Measurements from ENCODE around the gene VDAC1.

The VDAC1 gene

GRCh38 chr5:134025786-134026185 lies 21.0 kb upstream of the VDAC1 start:
- no peak for DNase-seq (ENCODE audit: low read depth in 2 of 3, low spot score in 2 of 3)

GRCh38 chr5:134024811-134025210 lies 20.0 kb upstream of the VDAC1 start:
- DNase-seq (ENCODE audit: low read depth in 2 of 3, low spot score in 2 of 3), result no peak

GRCh38 chr5:134022333-134022732 lies 17.6 kb upstream of the VDAC1 start:
- DNase-seq (ENCODE audit: low read depth in 2 of 3, low spot score in 2 of 3), result no peak

- DNase-seq (ENCODE audit: low read depth in 2 of 3, low spot score in 2 of 3), result no peak
Observed at GRCh38 chr5:134020188-134020587, 15.4 kb upstream of the VDAC1 start.

GRCh38 chr5:134019636-134020035 lies 14.9 kb upstream of the VDAC1 start:
- no peak for DNase-seq (ENCODE audit: low read depth in 2 of 3, low spot score in 2 of 3)

- DNase-seq (ENCODE audit: low read depth in 2 of 3, low spot score in 2 of 3), result no peak
Observed at GRCh38 chr5:134018986-134019316, 14.2 kb upstream of the VDAC1 start.

- no peak for DNase-seq (ENCODE audit: low read depth in 2 of 3, low spot score in 2 of 3)
Observed at GRCh38 chr5:134018154-134018985, 13.6 kb upstream of the VDAC1 start.

- DNase-seq (ENCODE audit: low read depth in 2 of 3, low spot score in 2 of 3), result no peak
Observed at GRCh38 chr5:134008266-134008749, 3.5 kb upstream of the VDAC1 start.

GRCh38 chr5:134007581-134008265 lies 2.9 kb upstream of the VDAC1 start:
- DNase-seq (ENCODE audit: low read depth in 2 of 3, low spot score in 2 of 3), result no peak

- DNase-seq (ENCODE audit: low read depth in 2 of 3, low spot score in 2 of 3), result no peak
Observed at GRCh38 chr5:134006115-134006514, 1.3 kb upstream of the VDAC1 start.

- DNase-seq (ENCODE audit: low read depth in 2 of 3, low spot score in 2 of 3), result no peak
Observed at GRCh38 chr5:134005417-134006061, 764 bp upstream of the VDAC1 start.

GRCh38 chr5:134003817-134004625 lies 754 bp downstream of the VDAC1 start:
- DNase-seq (ENCODE audit: low read depth in 2 of 3, low spot score in 2 of 3), result peak; percentile 18 to 52 (median 36)

GRCh38 chr5:134003064-134003816 lies 1.5 kb downstream of the VDAC1 start:
- no peak for DNase-seq (ENCODE audit: low read depth in 2 of 3, low spot score in 2 of 3)

GRCh38 chr5:134001938-134002731 lies 2.6 kb downstream of the VDAC1 start:
- no peak for DNase-seq (ENCODE audit: low read depth in 2 of 3, low spot score in 2 of 3)

GRCh38 chr5:134000696-134001453 lies 3.9 kb downstream of the VDAC1 start:
- DNase-seq (ENCODE audit: low read depth in 2 of 3, low spot score in 2 of 3), result no peak

- DNase-seq (ENCODE audit: low read depth in 2 of 3, low spot score in 2 of 3), result no peak
Observed at GRCh38 chr5:134000091-134000511, 4.7 kb downstream of the VDAC1 start.

GRCh38 chr5:133998807-133999206 lies 6.0 kb downstream of the VDAC1 start:
- DNase-seq (ENCODE audit: low read depth in 2 of 3, low spot score in 2 of 3), result no peak

- no peak for DNase-seq (ENCODE audit: low read depth in 2 of 3, low spot score in 2 of 3)
Observed at GRCh38 chr5:133998042-133998441, 6.7 kb downstream of the VDAC1 start.

- no peak for DNase-seq (ENCODE audit: low read depth in 2 of 3, low spot score in 2 of 3)
Observed at GRCh38 chr5:133996683-133997252, 8.0 kb downstream of the VDAC1 start.

Measured in activated CD8-positive, alpha-beta memory T cell treated with anti-CD3 and anti-CD28 coated beads for 48 hours (primary cell).